Activated CD4-positive, CD25-positive, alpha-beta regulatory T cell treated with anti-CD3 and anti-CD28 coated beads, Interleukin-2, amount 50 U/mL, for 16 hours (primary cell): Measurements from ENCODE around the gene GULP1.
"Not testable (repeated sequence)": the region's sequence is repeated elsewhere in the genome, so short reads cannot be mapped to it uniquely, and the experiment has no call there.

Source experiments
- DNase-seq: peaks from one replicate; pipeline ENCODE4 v3.0.0-alpha.2; 2020; ENCODE audit warnings: low read depth, low spot score

Gene GULP1, protein sequence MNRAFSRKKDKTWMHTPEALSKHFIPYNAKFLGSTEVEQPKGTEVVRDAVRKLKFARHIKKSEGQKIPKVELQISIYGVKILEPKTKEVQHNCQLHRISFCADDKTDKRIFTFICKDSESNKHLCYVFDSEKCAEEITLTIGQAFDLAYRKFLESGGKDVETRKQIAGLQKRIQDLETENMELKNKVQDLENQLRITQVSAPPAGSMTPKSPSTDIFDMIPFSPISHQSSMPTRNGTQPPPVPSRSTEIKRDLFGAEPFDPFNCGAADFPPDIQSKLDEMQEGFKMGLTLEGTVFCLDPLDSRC

GRCh38 chr2:188291617-188292347, at the start of gene GULP1:
GULP1 (plus strand) TSS chr2:188291874; CDS start chr2:188477703, 185,829 bp downstream.
- no peak for DNase-seq

GRCh38 chr2:188243381-188243780, 48.3 kb upstream of the GULP1 start:
- no peak for DNase-seq

DNA sequence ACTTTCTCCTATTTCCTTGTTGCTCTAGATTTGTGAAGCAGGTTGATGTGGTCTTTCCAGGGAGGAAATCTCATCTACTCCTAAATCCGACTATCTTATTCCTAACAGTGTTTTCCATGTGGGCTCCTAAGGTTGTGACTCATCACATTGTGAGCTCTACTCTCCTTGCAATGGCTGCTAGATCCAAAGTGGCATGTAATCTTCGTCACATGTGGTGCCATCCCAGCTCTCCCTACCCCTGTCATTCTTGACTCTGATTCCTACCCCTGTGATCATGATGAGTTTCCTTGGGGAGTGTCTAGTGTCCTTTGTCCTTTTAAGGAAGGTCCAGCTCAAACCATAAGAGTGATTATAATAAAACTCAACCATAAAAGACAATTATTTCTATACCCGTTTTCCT, 47.3 kb upstream of the GULP1 start:
- DNase-seq = no peak

DNA sequence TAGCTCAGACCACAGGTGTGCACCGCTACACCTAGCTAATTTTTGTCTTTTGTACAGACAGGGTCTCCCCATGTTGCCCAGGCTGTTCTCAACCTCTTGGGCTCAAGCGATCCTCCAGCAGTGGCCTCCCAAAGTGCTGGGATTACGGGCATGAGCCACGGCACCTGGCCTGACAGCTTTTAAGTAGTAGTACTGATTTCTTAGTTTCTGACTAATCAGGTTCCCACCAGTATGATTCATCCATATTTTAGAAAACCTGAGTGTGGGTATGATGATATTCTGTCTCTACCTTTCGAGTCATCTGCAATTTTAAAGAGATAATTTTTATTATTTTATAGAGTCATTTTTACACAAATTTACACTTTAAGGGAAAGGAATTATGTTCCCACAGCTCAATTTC, 46.4 kb upstream of the GULP1 start:
- DNase-seq = no peak

- no peak for DNase-seq
Observed at GRCh38 chr2:188248513-188248912, 43.2 kb upstream of the GULP1 start.

- DNase-seq = no peak
Observed at GRCh38 chr2:188251034-188251433, 40.6 kb upstream of the GULP1 start.

- no peak for DNase-seq
Observed at GRCh38 chr2:188256420-188256819, 35.3 kb upstream of the GULP1 start.

- DNase-seq = no peak
Observed at GRCh38 chr2:188265315-188265714, 26.4 kb upstream of the GULP1 start.

DNA sequence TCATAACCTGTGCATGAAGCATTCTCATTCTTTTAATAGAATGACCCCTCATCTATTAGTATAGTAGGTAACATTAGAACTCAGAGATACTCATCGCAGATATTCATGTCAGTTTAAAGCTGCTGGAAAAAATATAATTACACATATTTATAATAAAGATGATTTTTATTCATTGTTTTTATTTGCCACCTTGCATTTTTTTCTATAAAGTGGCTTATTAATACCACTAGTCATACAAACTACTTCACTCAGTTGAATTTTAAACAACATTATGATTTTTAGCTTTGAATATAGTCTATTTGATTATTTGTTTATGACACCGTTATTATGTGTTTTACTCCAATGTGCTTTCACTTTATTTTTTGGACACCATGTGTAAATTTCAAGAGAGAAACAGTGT, 23.9 kb upstream of the GULP1 start:
- DNase-seq = no peak

GRCh38 chr2:188269004-188269403, 22.7 kb upstream of the GULP1 start:
- no peak for DNase-seq

DNA sequence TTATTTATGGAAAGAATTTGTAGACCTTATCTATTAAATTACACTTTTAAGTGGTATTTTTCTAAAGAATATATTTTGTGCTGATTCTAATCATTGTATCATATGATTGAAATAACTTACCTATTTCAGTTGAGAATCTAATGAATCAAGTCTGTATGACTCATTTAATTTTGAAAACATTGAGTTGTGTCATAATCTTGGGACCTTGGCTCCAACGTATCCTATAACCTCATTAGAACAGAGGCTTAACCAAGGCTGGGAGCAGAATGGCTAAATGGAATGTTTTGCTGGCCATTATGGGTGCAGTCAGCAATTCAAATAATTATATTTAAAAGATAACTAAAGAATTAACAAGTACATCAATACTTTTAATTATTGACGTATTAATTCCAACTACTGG, 19.6 kb upstream of the GULP1 start:
- DNase-seq = no peak

DNA sequence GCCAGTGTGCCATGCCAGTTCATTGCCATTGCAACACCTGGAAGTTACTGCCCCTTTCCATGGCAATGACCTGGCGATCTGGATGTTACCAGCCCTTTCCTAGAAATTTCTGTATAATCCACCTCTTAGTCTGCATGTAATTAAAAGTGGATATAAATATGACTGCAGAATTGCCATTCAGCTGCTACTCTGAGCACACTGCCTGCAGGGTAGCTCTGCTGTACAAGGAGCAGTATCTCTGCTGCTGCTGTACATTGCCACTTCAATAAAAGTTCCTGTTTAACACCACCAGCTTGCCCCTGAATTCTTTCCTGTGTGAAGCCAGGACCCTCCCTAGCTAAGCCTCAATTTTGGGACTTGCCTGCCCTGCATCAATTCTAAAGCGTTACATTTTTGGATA, 17.4 kb upstream of the GULP1 start:
- DNase-seq = no peak

DNA sequence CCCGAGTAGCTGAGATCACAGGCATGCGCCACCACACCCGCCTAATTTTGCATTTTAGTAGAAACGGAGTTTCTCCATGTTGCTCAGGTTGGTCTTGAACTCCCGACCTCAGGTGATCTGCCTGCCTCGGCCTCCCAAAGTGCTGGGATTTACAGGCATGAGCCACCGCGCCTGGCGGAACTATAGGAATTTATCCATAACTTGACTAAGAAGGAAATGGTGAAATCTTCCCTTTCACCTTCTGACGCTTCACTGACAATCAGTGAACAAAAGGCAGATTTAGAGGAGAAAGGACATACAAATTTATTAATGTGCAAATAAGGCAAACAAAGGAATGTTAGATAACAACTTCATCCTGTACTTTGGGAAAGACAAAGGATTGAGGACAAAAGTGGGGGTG, 15.4 kb upstream of the GULP1 start:
- no peak for DNase-seq

DNA sequence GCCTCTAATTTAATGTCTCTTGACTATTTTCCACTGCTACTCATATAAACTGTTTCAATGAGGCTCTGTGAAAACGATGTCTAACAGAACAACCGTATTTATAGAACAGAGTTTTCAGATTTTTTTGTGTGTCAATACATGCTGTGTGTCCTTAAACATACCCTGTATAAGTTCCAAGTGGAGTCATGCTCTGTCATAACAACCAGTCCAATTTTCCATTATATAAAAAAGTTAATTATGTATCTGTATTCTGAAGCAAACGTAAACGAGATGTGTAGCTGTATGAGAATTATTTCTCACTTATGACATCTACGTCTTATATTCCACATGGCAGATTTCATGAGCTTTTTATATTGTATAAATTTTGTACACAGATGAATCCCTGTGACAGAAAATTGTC, 13.9 kb upstream of the GULP1 start:
- DNase-seq = no peak

DNA sequence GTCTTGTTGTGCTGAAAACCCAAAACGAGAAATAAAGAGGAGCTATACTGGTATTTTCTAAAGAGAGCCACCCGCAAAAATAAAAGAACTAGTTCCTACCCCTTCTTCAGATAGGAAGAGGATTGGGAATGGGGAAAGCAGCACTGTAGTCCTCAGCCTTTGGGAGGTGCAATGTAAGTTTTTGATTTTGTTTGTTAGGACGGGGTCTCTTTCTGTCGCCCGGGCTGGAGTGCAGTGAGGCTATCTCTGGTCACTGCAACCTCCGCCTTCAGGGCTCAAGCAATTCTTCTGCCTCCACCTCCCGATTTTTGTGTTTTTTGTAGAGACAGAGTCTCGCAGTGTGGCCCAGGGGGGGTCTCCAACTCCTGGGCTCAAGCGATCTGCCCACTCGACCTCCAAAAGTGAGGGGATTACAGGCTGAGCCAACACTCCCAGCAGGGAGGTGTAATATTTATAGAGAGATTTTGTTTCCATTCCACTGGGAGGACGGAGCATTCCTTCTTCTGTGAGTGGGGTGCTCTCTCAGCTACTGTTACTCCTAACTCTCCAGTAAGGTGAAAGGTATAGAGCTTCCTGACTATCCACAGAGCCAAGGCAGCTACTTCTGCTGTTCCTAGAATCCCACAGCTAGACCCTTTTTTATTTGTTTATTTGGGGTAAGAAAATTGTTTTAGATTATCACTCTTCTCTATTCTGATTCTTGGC, 13.1 kb upstream of the GULP1 start:
- DNase-seq = no peak

- no peak for DNase-seq
Observed at GRCh38 chr2:188279093-188279445, 12.6 kb upstream of the GULP1 start.

GRCh38 chr2:188280811-188281222, 10.9 kb upstream of the GULP1 start:
- DNase-seq = no peak

DNA sequence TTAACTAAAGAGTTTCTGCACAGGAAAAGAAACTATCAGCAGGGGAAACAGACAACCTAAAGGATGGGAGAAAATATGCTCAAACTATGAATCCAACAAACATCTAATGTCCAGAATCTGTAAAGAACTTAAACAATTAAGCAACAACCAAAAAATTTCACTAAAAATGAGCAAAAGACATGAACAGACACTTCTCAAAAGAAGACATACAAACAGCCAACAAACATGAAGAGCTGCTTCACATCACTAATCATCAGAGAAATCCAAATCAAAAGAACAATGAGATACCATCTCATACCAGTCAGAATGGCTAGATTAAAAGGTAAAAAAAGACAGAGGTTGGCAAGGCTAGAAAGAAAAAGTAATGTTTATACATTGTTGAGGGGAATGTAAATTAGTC, 8.8 kb upstream of the GULP1 start:
- no peak for DNase-seq

- not testable (repeated sequence) for DNase-seq
Observed at GRCh38 chr2:188284251-188284650, 7.4 kb upstream of the GULP1 start.

GRCh38 chr2:188285049-188285448, 6.6 kb upstream of the GULP1 start:
- no peak for DNase-seq

DNA sequence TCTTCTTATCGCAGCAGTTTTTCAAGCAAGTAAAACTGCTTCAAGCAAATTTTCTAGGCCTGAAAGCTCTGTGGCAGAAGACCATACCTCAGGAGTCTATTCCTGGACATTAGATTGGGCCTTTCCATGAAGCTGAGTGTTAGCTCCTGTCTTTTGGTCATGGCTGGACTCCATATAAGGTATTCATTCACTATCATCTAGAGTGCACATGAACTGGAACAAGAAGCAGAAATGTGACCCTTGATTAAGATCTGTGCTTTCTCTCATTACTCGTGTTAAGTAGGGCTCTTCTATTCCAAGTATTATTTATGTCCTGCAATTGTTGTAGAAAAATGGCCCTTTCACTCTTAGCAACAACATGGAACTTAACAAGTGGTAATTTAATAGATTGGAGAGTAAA, 5.9 kb upstream of the GULP1 start:
- DNase-seq = no peak

GRCh38 chr2:188291142-188291616, 495 bp upstream of the GULP1 start:
- no peak for DNase-seq
